OCI-LY3 (cell line): ENCODE data around the gene UBE2U.

Experiments
- H2AFZ ChIP-seq: fragments of 200-600, 300-600 bp; shearing (Covaris generic); 2 replicates; pipeline ENCODE4 v1.6.0; 2014; ENCODE audit warnings: antibody characterized with exemption, low read depth, low read length
- H3K27ac ChIP-seq: fragments of 200-600, 300-600 bp; sonication (generic); 2 replicates; pipeline ENCODE4 v1.5.1; 2014; ENCODE audit warnings: mild to moderate bottlenecking, low read length, moderate library complexity, mixed read lengths
- H3K27me3 ChIP-seq: fragments of 200-600, 300-600 bp; sonication (generic); 2 replicates; pipeline ENCODE4 v1.6.1; 2014; ENCODE audit warnings: low read depth, low read length, mixed read lengths
- H3K36me3 ChIP-seq: fragments of 200-600, 300-600 bp; sonication (generic); replicated peaks from 2 replicates; pipeline ENCODE3; 2014; ENCODE audit warnings: low read depth, low read length, mixed read lengths
- H3K4me1 ChIP-seq: fragments of 300-600, 200-600 bp; sonication (generic); 2 replicates; pipeline ENCODE4 v1.6.1; 2014; ENCODE audit warnings: low read length, mixed read lengths
- H3K4me2 ChIP-seq: fragments of 200-600, 300-600 bp; sonication (generic); 2 replicates; pipeline ENCODE4 v1.6.1; 2014; ENCODE audit warnings: low read length, mixed read lengths
- H3K4me3 ChIP-seq: fragments of 300-600, 200-600 bp; sonication (generic); 2 replicates; pipeline ENCODE4 v1.5.1; 2014; ENCODE audit warnings: antibody characterized with exemption, mild to moderate bottlenecking, low read length, moderate library complexity
- H3K79me2 ChIP-seq: fragments of 300-600, 200-600 bp; shearing (Covaris generic); 2 replicates; pipeline ENCODE4 v1.6.1; 2014; ENCODE audit warnings: mild to moderate bottlenecking, low read length, mixed read lengths
- H3K9ac ChIP-seq: fragments of 300-600, 200-600 bp; shearing (Covaris generic); 2 replicates; pipeline ENCODE4 v1.6.0; 2014; ENCODE audit warnings: mild to moderate bottlenecking, low read length, moderate library complexity
- H3K9me3 ChIP-seq: fragments of 200-600, 300-600 bp; shearing (Covaris generic); 2 replicates; pipeline ENCODE4 v1.6.1; 2014; ENCODE audit warnings: low read length, mixed read lengths; ENCODE audit not compliant: insufficient read depth
- H4K20me1 ChIP-seq: fragments of 200-600, 300-600 bp; sonication (generic); 2 replicates; pipeline ENCODE4 v1.6.1; 2016; ENCODE audit warnings: low read length, mixed read lengths; ENCODE audit not compliant: insufficient read depth
- CTCF ChIP-seq: fragments of 200-600, 300-600 bp; sonication (generic); IDR thresholded peaks from 2 replicates; pipeline ENCODE4 v1.5.1; 2014; ENCODE audit warnings: antibody characterized with exemption, low read length, low read depth
- EZH2phosphoT487 ChIP-seq: fragments of 200-600 bp; shearing (Covaris generic); IDR thresholded peaks from 2 replicates; pipeline ENCODE4 v1.6.1; 2018; ENCODE audit warnings: antibody characterized with exemption, mixed run types, low read depth

Gene UBE2U

DNA sequence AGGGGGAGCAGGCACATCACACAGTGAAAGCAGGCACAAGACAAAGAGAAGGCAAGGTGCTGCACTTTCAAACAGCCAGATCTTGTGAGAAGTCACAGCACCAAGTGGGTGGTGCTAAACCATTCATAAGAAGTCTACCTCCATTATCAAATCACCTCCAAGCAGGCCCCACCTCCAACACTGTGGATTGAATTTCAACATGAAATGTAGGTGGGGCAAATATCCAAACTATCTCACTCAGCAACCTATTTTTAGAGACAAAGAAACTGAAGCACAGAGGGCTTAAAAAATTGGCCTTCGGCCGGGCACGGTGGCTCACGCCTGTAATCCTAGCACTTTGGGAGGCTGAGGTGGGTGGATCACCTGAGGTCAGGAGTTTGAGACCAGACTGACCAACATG lies 90.4 kb downstream of the UBE2U start:
- TF ChIP-seq EZH2phosphoT487 (no peak), CTCF (no peak)
- Histone ChIP-seq H2AFZ (no peak overlapping the region), H3K27ac (no peak overlapping the region), H3K4me1 (no peaks in the 10 kb centered on the region), H3K4me3 (no peak overlapping the region), H3K36me3 (no peaks in the 10 kb centered on the region), H3K9me3 (no peaks in the 10 kb centered on the region), H3K9ac (no peak overlapping the region), H3K4me2 (no peak overlapping the region), H4K20me1 (no peaks in the 10 kb centered on the region), H3K27me3 (peaks cover 4% of the 10 kb centered on the region; the same call in 1 of the 2 replicates), H3K79me2 (no peaks in the 10 kb centered on the region)

DNA sequence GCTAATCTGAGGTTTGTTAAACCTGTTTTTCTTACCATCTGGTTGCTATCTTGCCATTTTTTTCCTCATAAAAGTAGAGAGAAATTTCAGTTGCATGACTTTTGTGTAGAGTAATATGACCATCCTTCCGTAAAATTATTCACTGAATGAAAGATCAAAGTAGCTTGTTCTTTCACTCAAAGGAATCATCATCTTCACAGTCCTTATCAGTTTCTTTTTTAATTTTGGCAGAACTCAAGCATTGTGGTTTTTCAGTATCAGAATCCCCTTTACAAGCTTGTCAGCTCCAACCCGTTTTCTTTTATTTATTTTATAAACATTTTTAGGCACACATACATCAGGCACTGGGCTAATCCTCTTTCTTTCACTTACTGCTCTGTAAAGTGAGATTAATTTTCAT lies 91.7 kb downstream of the UBE2U start:
- H3K4me1 ChIP-seq = no peaks in the 10 kb centered on the region
- H3K27me3 ChIP-seq = peaks cover 4% of the 10 kb centered on the region; the same call in 1 of the 2 replicates
- TF ChIP-seq EZH2phosphoT487 (no peak), CTCF (no peak)
- no peaks in the 10 kb centered on the region for H3K79me2 ChIP-seq
- no peak overlapping the region for H3K9ac ChIP-seq
- H2AFZ ChIP-seq = no peak overlapping the region
- no peak overlapping the region for H3K27ac ChIP-seq
- H3K9me3 ChIP-seq = no peaks in the 10 kb centered on the region
- no peak overlapping the region for H3K4me2 ChIP-seq
- H4K20me1 ChIP-seq = no peaks in the 10 kb centered on the region
- H3K4me3 ChIP-seq = no peak overlapping the region
- H3K36me3 ChIP-seq = no peaks in the 10 kb centered on the region

DNA sequence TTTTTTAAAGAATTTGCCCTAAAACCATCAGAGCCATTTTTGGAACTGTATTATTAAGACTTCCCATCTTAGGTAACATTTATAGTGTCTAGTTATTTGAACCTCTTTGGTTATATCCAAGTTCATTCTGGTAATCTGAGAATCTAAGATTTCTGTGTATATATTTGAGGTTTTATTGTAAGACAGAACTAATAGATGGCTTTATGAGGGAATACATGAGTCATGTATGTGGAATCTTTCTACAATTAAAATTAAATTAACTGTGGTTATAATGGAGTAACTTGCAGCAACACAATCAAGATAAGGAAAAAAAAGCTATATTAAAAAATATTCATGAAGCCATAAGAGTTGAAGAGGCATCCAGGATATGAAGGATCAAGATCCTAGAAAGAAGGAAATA lies 92.1 kb downstream of the UBE2U start:
- Histone ChIP-seq H2AFZ (no peak overlapping the region), H4K20me1 (no peaks in the 10 kb centered on the region), H3K27ac (no peak overlapping the region), H3K4me1 (no peaks in the 10 kb centered on the region), H3K36me3 (no peaks in the 10 kb centered on the region), H3K4me3 (no peak overlapping the region), H3K79me2 (no peaks in the 10 kb centered on the region), H3K9me3 (no peaks in the 10 kb centered on the region), H3K9ac (no peak overlapping the region), H3K27me3 (peaks cover 4% of the 10 kb centered on the region; the same call in 1 of the 2 replicates), H3K4me2 (no peak overlapping the region)
- TF ChIP-seq EZH2phosphoT487 = no peak
- TF ChIP-seq CTCF = no peak

GRCh38 chr1:64296459-64296858 lies 93.0 kb downstream of the UBE2U start:
- no peaks in the 10 kb centered on the region for H3K36me3 ChIP-seq
- H4K20me1 ChIP-seq = no peaks in the 10 kb centered on the region
- no peak overlapping the region for H3K27ac ChIP-seq
- TF ChIP-seq CTCF = no peak
- TF ChIP-seq EZH2phosphoT487 = no peak
- peaks cover 4% of the 10 kb centered on the region; the same call in 1 of the 2 replicates for H3K27me3 ChIP-seq
- H2AFZ ChIP-seq = no peak overlapping the region
- H3K79me2 ChIP-seq = no peaks in the 10 kb centered on the region
- no peaks in the 10 kb centered on the region for H3K9me3 ChIP-seq
- no peak overlapping the region for H3K4me2 ChIP-seq
- H3K9ac ChIP-seq = no peak overlapping the region
- H3K4me1 ChIP-seq = no peaks in the 10 kb centered on the region
- no peak overlapping the region for H3K4me3 ChIP-seq
